Central memory CD8-positive, alpha-beta T cell (primary cell): ENCODE measurements around the gene PPHLN1.

Experiments
- ATAC-seq: fragments of 150-1000 bp; cut with Tn5 transposase; replicated peaks from 2 replicates; pipeline ENCODE4 v1.10.0; 2022; ENCODE audit warnings: mild to moderate bottlenecking, moderate FRiP score, moderate number of reproducible peaks; ENCODE audit not compliant: poor library complexity, severe bottlenecking; ENCODE audit errors: extremely low read depth
- DNase-seq, 2 donors: peaks; one replicate each; pipeline ENCODE4 v3.0.0; 2021; ENCODE audit warnings: low spot score in 2 of 2
- H3K27ac Mint-ChIP-seq: one replicate; pipeline ENCODE4 v1.8.0; 2022; ENCODE audit warnings: low read depth, mild to moderate bottlenecking, moderate library complexity, mixed read lengths
- H3K27me3 Mint-ChIP-seq: one replicate; pipeline ENCODE4 v1.8.0; 2022; ENCODE audit warnings: mixed read lengths
- H3K36me3 Mint-ChIP-seq: one replicate; pipeline ENCODE4 v1.8.0; 2022; ENCODE audit warnings: mild to moderate bottlenecking, moderate library complexity, mixed read lengths; ENCODE audit not compliant: insufficient read depth
- H3K4me1 Mint-ChIP-seq: one replicate; pipeline ENCODE4 v1.8.0; 2022; ENCODE audit warnings: mixed read lengths
- H3K4me3 Mint-ChIP-seq: one replicate; pipeline ENCODE4 v1.8.0; 2022; ENCODE audit warnings: mild to moderate bottlenecking, moderate library complexity, mixed read lengths
- H3K9me3 Mint-ChIP-seq: one replicate; pipeline ENCODE4 v1.8.0; 2022; ENCODE audit warnings: mixed read lengths

PPHLN1 gene, protein sequence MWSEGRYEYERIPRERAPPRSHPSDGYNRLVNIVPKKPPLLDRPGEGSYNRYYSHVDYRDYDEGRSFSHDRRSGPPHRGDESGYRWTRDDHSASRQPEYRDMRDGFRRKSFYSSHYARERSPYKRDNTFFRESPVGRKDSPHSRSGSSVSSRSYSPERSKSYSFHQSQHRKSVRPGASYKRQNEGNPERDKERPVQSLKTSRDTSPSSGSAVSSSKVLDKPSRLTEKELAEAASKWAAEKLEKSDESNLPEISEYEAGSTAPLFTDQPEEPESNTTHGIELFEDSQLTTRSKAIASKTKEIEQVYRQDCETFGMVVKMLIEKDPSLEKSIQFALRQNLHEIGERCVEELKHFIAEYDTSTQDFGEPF

DNA sequence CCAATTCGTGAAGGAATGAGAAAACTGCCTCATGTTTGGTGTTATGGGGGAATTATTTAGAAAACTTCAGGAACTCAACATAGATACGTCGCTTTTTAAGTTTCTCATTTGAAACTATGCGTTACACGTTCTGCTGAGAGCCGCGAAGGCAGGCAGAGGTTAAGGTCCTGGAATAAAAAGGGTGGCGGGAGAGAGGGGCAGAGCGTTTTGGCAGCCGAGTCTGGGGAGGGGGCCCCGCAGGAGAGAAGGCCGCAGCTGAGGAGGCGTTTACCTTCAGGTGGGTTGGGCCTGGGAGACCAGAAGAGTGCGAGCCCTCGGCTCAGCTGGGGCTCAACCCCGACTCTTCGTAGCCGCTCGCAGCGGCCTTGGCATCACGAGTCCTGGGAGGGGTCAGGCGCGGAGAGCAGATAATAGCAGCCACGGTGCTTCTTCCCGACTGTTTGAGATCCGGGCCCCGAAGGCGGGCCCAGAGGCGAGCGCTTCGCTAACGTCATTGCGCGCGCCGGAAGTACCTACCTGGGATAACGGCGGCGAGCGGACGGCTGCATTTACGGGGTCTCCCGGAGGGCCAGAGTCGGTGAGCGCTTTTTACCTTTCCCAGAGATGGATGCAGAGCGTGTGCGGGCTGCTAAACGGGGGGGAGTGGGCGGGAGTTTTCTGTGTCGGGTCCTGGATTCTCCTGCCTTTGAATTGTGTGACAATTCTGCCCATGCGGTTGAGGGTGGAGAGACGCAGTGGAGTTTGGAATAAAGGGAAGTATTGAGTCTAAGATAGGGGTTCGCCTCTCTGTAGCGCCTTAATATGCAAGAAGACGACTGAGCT, at the start of gene PPHLN1, which contains the start of gene ZCRB1:
TSS of gene PPHLN1 (plus strand) at position 515 of the 822 bp plus-strand sequence. CDS start 9,736 bp downstream, outside the sequence.
TSS of gene ZCRB1 (minus strand) at position 442 of the 822 bp plus-strand sequence. CDS start 1,992 bp downstream, outside the sequence.
- DNase-seq, result peak; percentile 63 to 64
- peak; percentile 85 for ATAC-seq
- Mint-ChIP-seq H3K4me3 (peak within 1 kb of the TSS; percentile 95), H3K4me1 (peaks cover 58% of the 10 kb centered on the region), H3K9me3 (no peaks in the 10 kb centered on the region), H3K27ac (peak within 1 kb of the TSS; percentile 99), H3K27me3 (no peaks in the 10 kb centered on the region), H3K36me3 (peaks cover 32% of the 10 kb centered on the region)

DNA sequence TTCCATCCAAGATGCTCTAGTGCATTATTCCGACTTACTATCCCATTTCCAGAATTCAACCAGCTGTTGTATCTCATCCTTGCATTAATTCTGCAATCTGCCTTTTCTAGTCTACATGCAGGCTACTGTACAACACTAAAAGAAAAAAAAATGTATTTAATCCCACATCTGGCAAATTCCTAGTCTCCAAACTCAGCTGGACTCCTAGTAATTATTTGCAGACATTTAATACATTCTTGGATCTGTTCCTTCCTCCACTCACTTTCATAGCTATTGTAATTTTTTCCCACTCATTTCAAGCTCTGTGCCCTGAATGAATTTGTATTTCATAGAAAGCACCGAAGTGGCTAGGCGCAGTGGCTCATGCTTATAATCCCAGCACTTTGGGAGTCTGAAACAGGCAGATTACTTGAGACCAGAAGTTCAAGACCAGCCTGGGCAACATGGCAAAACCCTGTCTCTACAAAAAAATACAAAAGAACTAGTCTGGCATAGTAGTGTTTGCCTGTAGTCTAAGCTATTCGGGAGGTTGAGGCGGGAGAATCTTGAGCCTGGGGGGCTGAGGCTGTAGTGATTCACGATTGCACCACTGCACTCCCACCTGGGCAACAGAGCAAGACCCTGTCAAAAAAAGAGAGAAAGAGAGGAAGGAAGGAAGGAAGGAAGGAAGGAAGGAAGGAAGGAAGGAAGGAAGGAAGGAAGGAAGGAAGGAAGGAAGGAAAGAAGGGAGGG, 48.4 kb upstream of the PPHLN1 start:
- H3K27me3 Mint-ChIP-seq, result peaks cover 21% of the 10 kb centered on the region
- no peaks in the 10 kb centered on the region for H3K9me3 Mint-ChIP-seq
- H3K36me3 Mint-ChIP-seq, result no peaks in the 10 kb centered on the region
- ATAC-seq, result no peak
- no peak for DNase-seq
- H3K4me1 Mint-ChIP-seq, result no peaks in the 10 kb centered on the region
- no peak overlapping the region for H3K4me3 Mint-ChIP-seq
- no peak overlapping the region for H3K27ac Mint-ChIP-seq

DNA sequence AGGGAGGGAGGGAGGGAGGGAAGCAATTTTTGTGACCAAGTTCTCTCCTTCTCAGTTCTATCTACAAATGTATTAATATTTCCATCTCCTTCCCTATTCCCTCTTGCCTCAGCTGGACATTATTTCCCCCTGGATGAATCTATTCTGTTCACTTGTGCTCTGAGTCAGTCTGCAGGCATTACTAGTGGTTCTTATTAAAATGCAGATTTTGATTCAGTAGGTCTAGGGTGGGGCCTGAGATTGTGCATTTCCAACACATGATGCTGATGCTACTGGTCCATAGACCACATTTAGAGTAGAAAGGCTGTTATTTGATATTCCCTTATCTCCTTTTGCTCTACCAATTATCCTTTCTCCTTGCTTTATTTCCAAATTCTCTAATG, 47.8 kb upstream of the PPHLN1 start:
- ATAC-seq (no peak), DNase-seq (no peak)
- no peaks in the 10 kb centered on the region for H3K36me3 Mint-ChIP-seq
- H3K27me3 Mint-ChIP-seq, result peaks cover 18% of the 10 kb centered on the region
- H3K27ac Mint-ChIP-seq, result no peak overlapping the region
- H3K4me1 Mint-ChIP-seq, result no peaks in the 10 kb centered on the region
- no peaks in the 10 kb centered on the region for H3K9me3 Mint-ChIP-seq
- no peak overlapping the region for H3K4me3 Mint-ChIP-seq

DNA sequence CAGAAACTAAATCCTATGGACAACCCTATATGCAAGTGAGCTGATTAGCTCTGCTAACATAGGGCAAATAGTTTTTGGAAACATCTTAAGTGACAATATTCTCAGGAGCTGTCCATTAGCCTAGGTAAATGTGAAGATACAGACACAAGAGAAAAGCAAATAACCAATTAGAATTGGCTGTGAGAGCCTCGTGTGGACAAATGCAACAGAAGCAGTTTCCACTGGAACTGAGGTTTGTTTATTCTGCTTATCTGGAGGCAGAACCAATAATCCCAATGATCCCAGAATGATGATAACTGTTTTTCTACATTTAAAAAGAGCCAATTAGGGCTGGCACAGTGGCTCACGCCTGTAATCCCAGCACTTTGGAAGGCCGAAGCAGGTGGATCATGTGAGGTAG, 44.7 kb upstream of the PPHLN1 start:
- no peak for DNase-seq
- H3K9me3 Mint-ChIP-seq, result no peaks in the 10 kb centered on the region
- H3K27me3 Mint-ChIP-seq, result peaks cover 18% of the 10 kb centered on the region
- no peak overlapping the region for H3K27ac Mint-ChIP-seq
- H3K4me1 Mint-ChIP-seq, result peaks cover 4% of the 10 kb centered on the region
- H3K4me3 Mint-ChIP-seq, result no peak overlapping the region
- no peak for ATAC-seq
- no peaks in the 10 kb centered on the region for H3K36me3 Mint-ChIP-seq

DNA sequence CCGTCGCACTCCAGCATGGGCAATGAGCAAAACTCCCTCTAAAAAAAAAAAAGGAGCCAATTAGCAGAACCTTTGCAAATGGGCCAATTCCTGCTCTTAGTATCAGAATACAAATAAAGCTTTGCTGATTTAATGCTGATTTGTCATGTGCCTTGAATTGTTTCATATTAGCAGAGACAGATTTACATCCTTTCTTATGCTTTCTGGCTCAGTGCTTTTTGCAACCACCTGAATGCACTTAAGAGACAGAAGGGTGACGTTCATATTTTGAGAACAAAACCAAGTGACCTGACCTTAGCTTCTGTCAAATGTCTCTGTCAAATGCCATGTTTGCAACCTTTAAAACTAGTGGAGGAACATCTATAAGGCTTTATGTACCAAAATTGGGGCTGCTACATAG, 44.1 kb upstream of the PPHLN1 start:
- Mint-ChIP-seq H3K27ac (no peak overlapping the region), H3K9me3 (no peaks in the 10 kb centered on the region), H3K4me1 (peaks cover 4% of the 10 kb centered on the region), H3K36me3 (no peaks in the 10 kb centered on the region), H3K27me3 (peaks cover 18% of the 10 kb centered on the region), H3K4me3 (no peak overlapping the region)
- DNase-seq (no peak), ATAC-seq (no peak)

DNA sequence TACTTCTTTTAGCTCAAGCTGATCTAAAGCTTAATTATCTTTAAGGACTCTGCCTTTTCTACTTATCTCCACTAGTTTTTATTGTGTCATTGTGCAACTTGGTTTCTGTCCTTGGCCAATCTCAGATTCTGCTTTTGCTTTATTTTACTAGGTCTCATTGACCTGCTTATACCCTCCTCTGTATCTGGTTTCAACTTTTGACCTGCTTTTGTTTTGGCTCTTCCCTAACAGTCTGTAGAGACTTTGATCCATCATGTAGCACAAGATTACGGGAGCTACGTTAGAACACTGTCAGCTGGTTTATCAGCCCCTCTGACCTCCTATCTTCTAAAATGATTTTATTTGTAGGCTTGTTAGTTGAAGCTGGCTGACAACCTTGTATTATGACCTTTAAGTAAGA, 43.7 kb upstream of the PPHLN1 start:
- peaks cover 4% of the 10 kb centered on the region for H3K4me1 Mint-ChIP-seq
- ATAC-seq (no peak), DNase-seq (no peak)
- H3K9me3 Mint-ChIP-seq, result no peaks in the 10 kb centered on the region
- H3K36me3 Mint-ChIP-seq, result no peaks in the 10 kb centered on the region
- no peak overlapping the region for H3K27ac Mint-ChIP-seq
- H3K4me3 Mint-ChIP-seq, result no peak overlapping the region
- peaks cover 23% of the 10 kb centered on the region for H3K27me3 Mint-ChIP-seq

DNA sequence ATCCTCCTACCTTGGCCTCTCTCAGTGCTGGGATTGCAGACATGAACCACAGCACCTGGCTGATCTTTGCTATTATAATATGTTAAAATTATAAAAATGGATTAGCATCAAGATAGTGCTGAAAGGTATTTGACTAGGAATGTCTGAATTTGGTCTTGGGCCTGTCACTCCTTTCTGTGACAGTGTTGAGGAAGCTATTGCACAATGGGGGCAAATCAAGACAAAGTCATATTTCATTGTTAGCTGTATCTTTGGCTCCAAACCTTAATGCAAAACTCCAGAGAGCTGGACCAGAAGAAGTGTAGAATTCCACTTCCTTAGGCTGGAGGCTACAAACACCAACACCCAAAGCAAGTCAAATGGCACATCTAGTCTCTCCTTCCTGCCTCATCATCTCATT, 42.2 kb upstream of the PPHLN1 start:
- Mint-ChIP-seq H3K4me3 (no peak overlapping the region), H3K27me3 (peaks cover 23% of the 10 kb centered on the region), H3K27ac (no peak overlapping the region), H3K9me3 (no peaks in the 10 kb centered on the region), H3K36me3 (peaks cover 1% of the 10 kb centered on the region), H3K4me1 (peaks cover 4% of the 10 kb centered on the region)
- DNase-seq (no peak), ATAC-seq (no peak)

DNA sequence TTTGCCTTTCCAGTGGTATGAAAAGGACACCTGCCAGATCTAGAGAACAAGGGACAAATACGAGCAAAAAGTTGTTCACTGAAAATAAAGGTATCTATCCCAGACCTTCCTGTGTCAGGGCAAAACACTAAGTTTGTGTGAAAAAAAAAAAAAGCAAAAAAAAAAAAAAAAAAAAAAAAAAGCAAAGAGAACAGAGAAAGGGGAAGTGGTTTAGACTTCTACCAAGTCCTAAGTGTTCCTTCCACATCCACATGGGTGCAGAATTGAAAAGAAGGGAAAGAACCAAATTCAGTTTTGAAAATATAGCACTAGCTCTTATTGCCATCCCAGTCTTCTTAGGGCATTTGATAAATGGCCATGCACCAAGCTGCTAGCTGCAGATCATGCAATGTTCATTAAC, 41.8 kb upstream of the PPHLN1 start:
- peaks cover 4% of the 10 kb centered on the region for H3K4me1 Mint-ChIP-seq
- peaks cover 1% of the 10 kb centered on the region for H3K36me3 Mint-ChIP-seq
- H3K27me3 Mint-ChIP-seq, result peaks cover 23% of the 10 kb centered on the region
- H3K27ac Mint-ChIP-seq, result no peak overlapping the region
- no peak for DNase-seq
- no peaks in the 10 kb centered on the region for H3K9me3 Mint-ChIP-seq
- ATAC-seq, result no peak
- no peak overlapping the region for H3K4me3 Mint-ChIP-seq

DNA sequence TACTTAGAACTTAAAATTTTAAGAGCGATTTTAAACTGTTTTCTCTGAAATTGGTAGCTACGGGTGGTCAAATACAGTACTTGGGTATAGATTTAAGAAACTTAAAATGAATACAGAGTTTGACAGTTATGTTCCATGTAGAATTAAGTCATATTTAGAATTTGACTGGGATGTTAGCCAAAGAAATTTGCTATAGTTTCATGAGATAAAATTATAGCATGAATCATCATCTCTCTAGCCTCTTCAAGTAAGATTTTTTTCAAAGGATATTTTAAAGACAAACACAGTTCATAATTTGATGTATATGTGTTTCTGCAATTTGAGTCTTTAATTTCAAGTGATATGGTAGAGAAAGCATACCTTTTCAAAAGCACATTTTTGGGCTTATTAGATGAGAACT, 41.1 kb upstream of the PPHLN1 start:
- Mint-ChIP-seq H3K27me3 (peaks cover 30% of the 10 kb centered on the region), H3K36me3 (peaks cover 1% of the 10 kb centered on the region), H3K9me3 (no peaks in the 10 kb centered on the region), H3K4me1 (peaks cover 4% of the 10 kb centered on the region), H3K27ac (no peak overlapping the region), H3K4me3 (no peak overlapping the region)
- DNase-seq, result no peak
- ATAC-seq, result no peak

DNA sequence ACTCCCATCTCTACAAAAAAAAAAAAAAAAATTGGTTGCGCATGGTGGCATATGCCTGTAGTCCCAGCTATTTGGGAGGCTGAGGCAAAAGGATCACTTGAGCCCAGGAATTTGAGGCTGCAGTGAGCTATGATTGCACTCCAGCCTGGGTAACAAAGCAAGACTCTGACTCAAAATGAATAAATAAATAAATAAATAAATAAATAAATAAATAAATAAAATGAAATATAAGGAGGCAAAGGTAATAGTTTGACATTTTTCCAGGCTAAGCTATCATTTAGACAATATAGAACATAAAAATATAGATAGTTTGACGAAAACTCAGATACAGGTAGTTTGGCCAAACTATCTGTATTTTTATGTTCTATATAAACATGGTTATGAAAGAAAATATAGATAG, 40.5 kb upstream of the PPHLN1 start:
- DNase-seq, result no peak
- no peak for ATAC-seq
- Mint-ChIP-seq H3K9me3 (no peaks in the 10 kb centered on the region), H3K36me3 (peaks cover 1% of the 10 kb centered on the region), H3K4me3 (no peak overlapping the region), H3K27ac (no peak overlapping the region), H3K27me3 (peaks cover 32% of the 10 kb centered on the region), H3K4me1 (peaks cover 4% of the 10 kb centered on the region)

DNA sequence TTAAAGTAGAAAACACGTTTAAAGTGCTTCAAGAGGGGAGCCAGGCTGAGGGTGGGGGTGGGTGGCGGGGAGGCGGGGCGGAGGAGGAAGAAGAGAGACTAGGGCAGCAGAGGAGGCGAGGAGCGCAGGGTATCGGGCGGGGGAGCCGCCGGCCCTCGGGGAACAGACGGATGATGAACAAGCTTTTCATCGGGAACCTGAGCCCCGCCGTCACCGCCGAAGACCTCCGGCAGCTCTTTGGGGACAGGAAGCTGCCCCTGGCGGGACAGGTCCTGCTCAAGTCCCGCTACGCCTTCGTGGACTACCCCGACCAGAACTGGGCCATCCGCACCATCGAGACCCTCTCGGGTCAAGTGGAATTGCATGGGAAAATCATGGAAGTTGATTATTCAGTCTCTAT, 39.2 kb upstream of the PPHLN1 start:
- Mint-ChIP-seq H3K27ac (no peak overlapping the region), H3K27me3 (peaks cover 32% of the 10 kb centered on the region), H3K9me3 (no peaks in the 10 kb centered on the region), H3K4me1 (peaks cover 4% of the 10 kb centered on the region), H3K4me3 (no peak overlapping the region), H3K36me3 (peaks cover 1% of the 10 kb centered on the region)
- ATAC-seq, result no peak
- DNase-seq, result no peak

DNA sequence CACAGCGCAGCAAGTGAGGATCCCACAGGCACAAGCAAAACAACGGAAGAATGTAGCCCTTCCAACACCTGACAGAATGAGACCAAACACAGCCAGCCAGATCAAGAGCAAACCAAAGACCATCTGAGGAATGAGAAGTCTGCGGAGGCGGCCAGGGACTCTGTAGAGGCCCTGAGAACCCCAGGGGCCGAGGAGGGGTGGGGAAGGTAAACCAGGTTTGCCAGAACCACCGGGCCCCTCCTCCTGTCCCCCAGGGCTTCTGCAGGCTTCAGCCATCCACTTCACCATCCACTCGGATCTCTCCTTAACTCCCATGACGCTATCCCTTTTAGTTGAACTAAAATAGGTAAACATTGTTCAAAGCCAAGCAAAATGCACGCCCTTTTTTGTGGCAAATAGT, 37.4 kb upstream of the PPHLN1 start:
- Mint-ChIP-seq H3K4me1 (peaks cover 4% of the 10 kb centered on the region), H3K9me3 (no peaks in the 10 kb centered on the region), H3K36me3 (peaks cover 3% of the 10 kb centered on the region), H3K4me3 (no peak overlapping the region), H3K27me3 (peaks cover 32% of the 10 kb centered on the region), H3K27ac (no peak overlapping the region)
- DNase-seq (no peak), ATAC-seq (no peak)
